ENCODE data around the gene PLXNA1. TPM values are rescaled to one million over a fixed set of nuclear protein-coding genes. Genes with fewer than 3 reads are reported as not detected.

The PLXNA1 gene
- total RNA-seq, 1 donor from 2014 or later: 55.2 TPM

DNA sequence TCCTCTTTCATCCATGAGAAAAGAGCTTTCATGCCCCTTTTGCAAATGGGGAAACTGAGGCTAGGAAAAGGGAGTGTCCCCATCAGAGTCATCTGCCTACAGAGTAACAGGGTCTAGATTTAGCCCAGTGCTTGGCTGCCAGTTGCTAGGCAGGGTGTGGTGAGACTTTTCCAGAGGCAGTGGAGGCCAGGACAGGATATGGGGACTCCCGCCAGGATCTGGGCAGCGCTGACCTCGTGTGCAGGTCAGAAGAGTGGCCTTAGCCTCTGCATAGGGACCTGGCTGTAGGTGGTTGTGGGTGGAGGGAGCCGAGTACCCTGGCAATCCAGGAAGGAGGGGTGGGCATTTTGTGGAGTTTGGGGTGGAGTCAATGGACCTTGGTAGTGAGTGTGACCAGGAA lies 4.2 kb downstream of the PLXNA1 start:
- H3K4me1 Mint-ChIP-seq: peaks cover 19% of the 10 kb centered on the region
- H3K36me3 Mint-ChIP-seq: no peaks in the 10 kb centered on the region
- DNase-seq (ENCODE audit: low spot score in 2 of 2, unreplicated experiment in 2 of 2): no peak
- H3K27me3 Mint-ChIP-seq (ENCODE audit: low read depth): peaks cover 3% of the 10 kb centered on the region
- H3K4me3 Mint-ChIP-seq: no peak overlapping the region
- no peak overlapping the region for H3K27ac Mint-ChIP-seq
- H3K9me3 Mint-ChIP-seq: no peaks in the 10 kb centered on the region
- TF ChIP-seq, protein P1, sequence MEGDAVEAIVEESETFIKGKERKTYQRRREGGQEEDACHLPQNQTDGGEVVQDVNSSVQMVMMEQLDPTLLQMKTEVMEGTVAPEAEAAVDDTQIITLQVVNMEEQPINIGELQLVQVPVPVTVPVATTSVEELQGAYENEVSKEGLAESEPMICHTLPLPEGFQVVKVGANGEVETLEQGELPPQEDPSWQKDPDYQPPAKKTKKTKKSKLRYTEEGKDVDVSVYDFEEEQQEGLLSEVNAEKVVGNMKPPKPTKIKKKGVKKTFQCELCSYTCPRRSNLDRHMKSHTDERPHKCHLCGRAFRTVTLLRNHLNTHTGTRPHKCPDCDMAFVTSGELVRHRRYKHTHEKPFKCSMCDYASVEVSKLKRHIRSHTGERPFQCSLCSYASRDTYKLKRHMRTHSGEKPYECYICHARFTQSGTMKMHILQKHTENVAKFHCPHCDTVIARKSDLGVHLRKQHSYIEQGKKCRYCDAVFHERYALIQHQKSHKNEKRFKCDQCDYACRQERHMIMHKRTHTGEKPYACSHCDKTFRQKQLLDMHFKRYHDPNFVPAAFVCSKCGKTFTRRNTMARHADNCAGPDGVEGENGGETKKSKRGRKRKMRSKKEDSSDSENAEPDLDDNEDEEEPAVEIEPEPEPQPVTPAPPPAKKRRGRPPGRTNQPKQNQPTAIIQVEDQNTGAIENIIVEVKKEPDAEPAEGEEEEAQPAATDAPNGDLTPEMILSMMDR (IDR thresholded peaks at IDR 0.05; ENCODE audit: unreplicated experiment): no peak

DNA sequence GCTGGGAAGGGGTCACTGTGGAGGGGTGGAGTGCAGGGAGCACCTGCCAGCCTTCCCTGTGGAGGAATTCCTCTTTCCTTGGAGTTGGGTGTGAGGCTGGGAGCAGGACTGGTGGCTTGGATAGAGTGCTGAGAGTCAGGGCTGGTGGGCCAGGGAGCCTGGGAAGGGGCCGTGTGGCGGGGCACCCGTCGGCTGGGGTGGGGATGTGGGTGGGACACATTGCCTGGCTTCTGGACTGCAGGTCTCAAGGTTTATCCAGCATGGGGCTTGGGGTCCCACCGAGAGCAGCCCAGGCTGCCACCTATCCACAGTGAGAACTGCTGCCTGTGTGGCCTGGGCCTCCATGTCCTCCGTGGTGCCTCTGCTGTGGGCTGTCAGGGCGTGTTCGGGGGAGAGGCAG lies 4.7 kb downstream of the PLXNA1 start:
- Mint-ChIP-seq H3K4me3 (no peak overlapping the region), H3K36me3 (no peaks in the 10 kb centered on the region)

DNA sequence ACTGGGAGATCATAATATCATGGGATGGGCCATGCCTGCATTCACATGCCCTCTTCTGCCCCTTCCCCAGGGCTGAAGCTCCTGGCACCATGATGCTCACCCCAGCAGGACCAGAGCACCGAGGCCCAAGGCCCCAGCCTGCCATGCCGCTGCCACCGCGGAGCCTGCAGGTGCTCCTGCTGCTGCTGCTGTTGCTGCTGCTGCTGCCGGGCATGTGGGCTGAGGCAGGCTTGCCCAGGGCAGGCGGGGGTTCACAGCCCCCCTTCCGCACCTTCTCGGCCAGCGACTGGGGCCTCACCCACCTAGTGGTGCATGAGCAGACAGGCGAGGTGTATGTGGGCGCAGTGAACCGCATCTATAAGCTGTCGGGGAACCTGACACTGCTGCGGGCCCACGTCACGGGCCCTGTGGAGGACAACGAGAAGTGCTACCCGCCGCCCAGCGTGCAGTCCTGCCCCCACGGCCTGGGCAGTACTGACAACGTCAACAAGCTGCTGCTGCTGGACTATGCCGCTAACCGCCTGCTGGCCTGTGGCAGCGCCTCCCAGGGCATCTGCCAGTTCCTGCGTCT lies 5.6 kb downstream of the PLXNA1 start:
- Mint-ChIP-seq H3K27me3 (ENCODE audit: low read depth) (no peaks in the 10 kb centered on the region), H3K9me3 (no peaks in the 10 kb centered on the region), H3K4me3 (no peak overlapping the region), H3K36me3 (no peaks in the 10 kb centered on the region), H3K4me1 (peaks cover 19% of the 10 kb centered on the region), H3K27ac (no peak overlapping the region)
- no peak for DNase-seq (ENCODE audit: low spot score in 2 of 2, unreplicated experiment in 2 of 2)
- TF ChIP-seq, protein P1 (IDR thresholded peaks at IDR 0.05; ENCODE audit: unreplicated experiment): no peak

More for the DNA sequence above, 4.7 kb downstream of the PLXNA1 start:
- Mint-ChIP-seq H3K4me1 (peaks cover 19% of the 10 kb centered on the region), H3K27ac (no peak overlapping the region), H3K27me3 (ENCODE audit: low read depth) (no peaks in the 10 kb centered on the region), H3K9me3 (no peaks in the 10 kb centered on the region)
- TF ChIP-seq, protein P1 (IDR thresholded peaks at IDR 0.05; ENCODE audit: unreplicated experiment): no peak
- no peak for DNase-seq (ENCODE audit: low spot score in 2 of 2, unreplicated experiment in 2 of 2)

DNA sequence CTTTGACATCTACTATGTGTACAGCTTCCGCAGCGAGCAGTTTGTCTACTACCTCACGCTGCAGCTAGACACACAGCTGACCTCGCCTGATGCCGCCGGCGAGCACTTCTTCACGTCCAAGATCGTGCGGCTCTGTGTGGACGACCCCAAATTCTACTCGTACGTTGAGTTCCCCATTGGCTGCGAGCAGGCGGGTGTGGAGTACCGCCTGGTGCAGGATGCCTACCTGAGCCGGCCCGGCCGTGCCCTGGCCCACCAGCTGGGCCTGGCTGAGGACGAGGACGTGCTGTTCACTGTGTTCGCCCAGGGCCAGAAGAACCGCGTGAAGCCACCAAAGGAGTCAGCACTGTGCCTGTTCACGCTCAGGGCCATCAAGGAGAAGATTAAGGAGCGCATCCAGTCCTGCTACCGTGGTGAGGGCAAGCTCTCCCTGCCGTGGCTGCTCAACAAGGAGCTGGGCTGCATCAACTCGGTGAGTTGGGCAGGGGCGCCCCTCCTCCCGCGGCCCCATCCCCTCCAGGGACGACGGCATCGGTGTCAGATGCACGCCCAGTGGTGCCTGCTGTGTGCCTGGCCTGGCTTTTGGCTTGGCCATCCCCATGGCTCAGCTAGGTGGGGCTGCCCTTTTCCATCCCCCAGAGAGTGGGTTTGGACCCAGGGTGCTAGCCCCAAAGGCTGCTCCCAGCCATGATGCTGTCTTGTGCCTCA lies 6.6 kb downstream of the PLXNA1 start:
- H3K27ac Mint-ChIP-seq: no peak overlapping the region
- no peaks in the 10 kb centered on the region for H3K27me3 Mint-ChIP-seq (ENCODE audit: low read depth)
- no peaks in the 10 kb centered on the region for H3K9me3 Mint-ChIP-seq
- DNase-seq (ENCODE audit: low spot score in 2 of 2, unreplicated experiment in 2 of 2): no peak
- no peak overlapping the region for H3K4me3 Mint-ChIP-seq
- no peaks in the 10 kb centered on the region for H3K36me3 Mint-ChIP-seq
- peaks cover 17% of the 10 kb centered on the region for H3K4me1 Mint-ChIP-seq
- TF ChIP-seq, protein P1 (IDR thresholded peaks at IDR 0.05; ENCODE audit: unreplicated experiment): no peak

DNA sequence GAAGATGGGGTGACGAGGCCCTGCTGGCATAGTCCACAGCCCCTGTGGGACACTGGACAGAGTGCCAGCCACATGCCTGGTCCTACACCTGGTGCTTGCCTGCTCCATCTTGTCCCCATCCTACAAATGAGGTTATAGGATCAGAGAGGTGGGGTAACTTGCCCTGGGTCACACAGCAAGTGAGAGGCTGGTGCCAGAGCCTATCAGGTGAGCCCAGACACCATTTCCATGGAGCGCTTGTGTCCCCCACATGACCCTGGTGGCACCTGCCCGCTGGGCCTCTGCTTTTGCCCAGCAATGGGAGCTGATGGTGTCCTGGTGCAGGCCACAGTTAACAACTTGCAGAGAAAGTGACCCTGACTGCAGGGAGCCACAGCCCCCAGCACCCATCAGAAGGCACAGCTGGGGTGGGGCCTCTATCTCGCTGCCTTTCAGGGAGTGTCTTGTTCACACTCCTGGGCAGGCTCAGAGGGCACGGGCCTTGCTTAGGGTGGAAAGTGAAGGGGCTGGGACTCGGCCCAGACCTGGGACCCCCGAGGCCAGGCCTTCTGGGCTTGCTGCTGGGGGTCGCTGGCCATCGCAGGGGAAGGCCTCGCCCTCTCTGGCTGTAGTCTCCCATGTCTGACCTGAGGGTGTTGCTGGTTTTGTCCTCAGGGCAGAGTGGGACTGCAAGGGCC lies 7.2 kb downstream of the PLXNA1 start:
- Mint-ChIP-seq H3K4me1 (peaks cover 14% of the 10 kb centered on the region), H3K27ac (no peak overlapping the region), H3K4me3 (no peak overlapping the region), H3K36me3 (no peaks in the 10 kb centered on the region), H3K27me3 (ENCODE audit: low read depth) (no peaks in the 10 kb centered on the region), H3K9me3 (no peaks in the 10 kb centered on the region)
- TF ChIP-seq, protein P1 (IDR thresholded peaks at IDR 0.05; ENCODE audit: unreplicated experiment): no peak
- no peak for DNase-seq (ENCODE audit: low spot score in 2 of 2, unreplicated experiment in 2 of 2)

Data from mesothelial cell of epicardium (in vitro differentiated cells).